BLaER1 treated with 17β-estradiol and CSF1 and Interleukin-3, amounts not matched to agents 10 nM and 100 nM (cell line): ENCODE results near the gene PPM1G.

Experiments used
- H3K27ac ChIP-seq, 11 experiments: shearing (Covaris generic); formaldehyde crosslinking; 2 replicates each; pipeline ENCODE4 v1.8.1; 2022
- H3K27me3 ChIP-seq, 11 experiments: shearing (Covaris generic); formaldehyde crosslinking; 2 replicates each; pipeline ENCODE4 v1.8.1; 2022
- H3K36me3 ChIP-seq, 11 experiments: shearing (Covaris generic); formaldehyde crosslinking; 2 replicates each; pipeline ENCODE4 v1.8.1; 2022
- H3K4me1 ChIP-seq, 10 experiments: shearing (Covaris generic); formaldehyde crosslinking; 2 replicates each; pipeline ENCODE4 v1.8.1; 2022
- H3K4me2 ChIP-seq, 11 experiments: shearing (Covaris generic); formaldehyde crosslinking; 2 replicates each; pipeline ENCODE4 v1.8.1; 2022
- H3K4me3 ChIP-seq, 10 experiments: shearing (Covaris generic); formaldehyde crosslinking; 2 replicates each; pipeline ENCODE4 v1.8.1; 2022
- H3K9ac ChIP-seq, 11 experiments: shearing (Covaris generic); formaldehyde crosslinking; 2 replicates each; pipeline ENCODE4 v1.8.1; 2022
- H3K9me3 ChIP-seq, 11 experiments: shearing (Covaris generic); formaldehyde crosslinking; replicated peaks in 1 of 11; 2 replicates each; pipeline ENCODE4 v1.8.1; 2022
- H4K20me1 ChIP-seq, 11 experiments: shearing (Covaris generic); formaldehyde crosslinking; 2 replicates each; pipeline ENCODE4 v1.8.1; 2022
- Cebpa-rat ChIP-seq, 11 experiments: shearing (Covaris generic); IDR thresholded peaks; 2 replicates each; pipeline ENCODE4 v1.8.1; 2022

Gene PPM1G

DNA sequence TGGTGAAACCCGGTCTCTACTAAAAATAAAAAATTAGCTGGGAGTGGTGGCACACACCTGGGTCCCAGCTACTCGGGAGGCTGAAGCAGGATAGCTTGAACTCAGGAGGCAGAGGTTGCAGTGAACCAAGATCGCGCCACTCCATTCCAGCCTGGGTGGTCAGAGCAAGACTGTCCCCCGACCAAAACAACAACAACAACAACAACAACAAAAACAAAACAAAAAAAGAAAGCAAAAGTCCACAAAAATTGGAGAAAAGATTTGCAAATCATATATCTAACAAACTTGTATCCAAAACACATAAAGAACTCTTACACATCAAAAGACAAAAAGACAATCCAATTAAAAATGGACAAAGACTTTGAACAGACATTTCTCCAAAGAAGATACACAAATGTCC, 10.4 kb downstream of the PPM1G start:
- Histone ChIP-seq H3K9me3 (peaks cover 0 to 11% (median 3%) of the 10 kb centered on the region in 11 experiments; a peak in 9 of 22 replicates), H3K27me3 (no peaks in the 10 kb centered on the region), H4K20me1 (peaks cover 18 to 100% (median 100%) of the 10 kb centered on the region in 11 experiments; a peak in 20 of 22 replicates), H3K27ac (no peak overlapping the region), H3K4me3 (no peak overlapping the region), H3K36me3 (peaks cover 24 to 96% (median 80%) of the 10 kb centered on the region in 11 experiments; a peak in 21 of 22 replicates), H3K4me1 (peaks cover 0 to 12% (median 0%) of the 10 kb centered on the region in 10 experiments; a peak in 5 of 20 replicates), H3K9ac (no peak overlapping the region), H3K4me2 (no peak overlapping the region)
- TF ChIP-seq Cebpa-rat (IDR thresholded peaks at IDR 0.05), result no peak

DNA sequence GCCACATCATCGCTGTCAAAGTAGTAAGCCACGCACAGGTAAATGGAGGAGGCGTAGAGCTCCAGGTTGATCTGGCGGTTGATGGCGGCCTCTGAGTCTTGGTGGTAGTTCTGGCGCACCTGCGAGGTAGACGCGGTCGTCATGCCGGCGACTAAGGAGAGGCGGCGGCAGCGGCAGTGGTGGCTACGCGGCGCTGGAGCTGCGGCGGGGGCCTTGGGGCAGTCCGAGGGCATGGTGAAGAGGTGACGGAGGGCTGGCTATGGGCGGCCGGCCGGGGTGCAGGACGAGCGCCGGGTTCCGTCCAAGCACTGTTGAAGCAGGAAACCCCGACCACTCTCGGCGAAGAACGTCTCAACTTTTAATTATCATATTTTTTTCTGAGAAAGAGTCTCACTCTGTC, 16.2 kb downstream of the PPM1G start:
- H3K4me3 ChIP-seq, result no peak overlapping the region
- H3K27me3 ChIP-seq, result no peaks in the 10 kb centered on the region
- peaks cover 12 to 95% (median 74%) of the 10 kb centered on the region in 11 experiments for H3K36me3 ChIP-seq
- no peak overlapping the region for H3K4me2 ChIP-seq
- TF ChIP-seq Cebpa-rat (IDR thresholded peaks at IDR 0.05), result no peak
- peaks cover 11 to 100% (median 100%) of the 10 kb centered on the region in 11 experiments; a peak in 21 of 22 replicates for H4K20me1 ChIP-seq
- no peaks in the 10 kb centered on the region; a peak in 1 of 20 replicates for H3K4me1 ChIP-seq
- no peak overlapping the region for H3K27ac ChIP-seq
- H3K9ac ChIP-seq, result no peak overlapping the region
- H3K9me3 ChIP-seq, result no peaks in the 10 kb centered on the region

DNA sequence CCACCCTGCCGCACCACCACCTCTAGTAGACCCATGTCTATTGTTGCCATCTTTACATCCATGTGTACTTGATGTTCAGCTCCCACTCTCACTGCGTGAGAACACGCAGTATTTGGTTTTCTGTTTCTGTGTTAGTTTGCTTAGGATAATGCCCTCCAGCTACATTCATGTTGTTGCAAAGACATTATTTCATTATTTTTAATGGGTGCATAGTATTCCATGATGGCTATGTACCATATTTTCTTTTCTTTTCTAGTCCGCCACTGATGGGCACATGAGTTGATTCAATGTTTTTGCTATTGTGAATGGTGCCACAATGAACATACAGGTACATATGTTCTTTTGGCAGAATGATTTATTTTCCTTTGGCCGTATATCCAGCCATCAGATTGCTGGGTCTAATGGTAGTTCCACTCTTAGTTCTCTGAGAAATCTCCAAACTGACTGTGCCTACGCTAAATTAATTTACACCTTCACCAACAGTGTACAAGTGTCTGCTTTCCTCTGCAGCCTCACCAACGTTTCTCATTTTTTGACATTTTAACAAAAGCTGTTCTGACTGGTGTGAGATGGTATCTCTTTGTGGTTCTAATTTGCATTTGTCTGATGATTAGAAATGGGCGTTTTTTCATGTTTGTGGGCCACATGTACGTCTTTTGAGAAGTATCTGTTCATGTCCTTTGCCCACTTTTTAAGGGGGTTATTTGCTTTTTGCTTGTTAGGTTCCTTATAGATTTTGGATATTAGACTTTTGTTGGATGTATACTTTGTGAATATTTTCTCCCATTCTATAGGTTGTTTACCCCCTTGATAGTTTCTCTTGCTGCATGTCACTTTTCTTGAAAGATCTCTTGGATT, 18.3 kb downstream of the PPM1G start:
- H3K27ac ChIP-seq, result no peak overlapping the region
- H3K4me2 ChIP-seq, result no peak overlapping the region
- no peak overlapping the region for H3K9ac ChIP-seq
- no peaks in the 10 kb centered on the region for H3K4me1 ChIP-seq
- H3K36me3 ChIP-seq, result peaks cover 17 to 93% (median 78%) of the 10 kb centered on the region in 11 experiments
- TF ChIP-seq Cebpa-rat (IDR thresholded peaks at IDR 0.05), result no peak
- H3K9me3 ChIP-seq, result no peaks in the 10 kb centered on the region
- peaks cover 0 to 100% (median 90%) of the 10 kb centered on the region in 11 experiments; a peak in 21 of 22 replicates for H4K20me1 ChIP-seq
- H3K27me3 ChIP-seq, result no peaks in the 10 kb centered on the region
- no peak overlapping the region for H3K4me3 ChIP-seq

GRCh38 chr2:27381577-27382181, 27.7 kb downstream of the PPM1G start:
- Histone ChIP-seq H3K9me3 (no peaks in the 10 kb centered on the region), H4K20me1 (peaks cover 8 to 45% (median 23%) of the 10 kb centered on the region in 11 experiments; a peak in 16 of 22 replicates), H3K4me3 (no peak overlapping the region), H3K4me2 (peak overlapping the region in 2 of 11 experiments; percentile 92 to 99; a peak in 3 of 22 replicates), H3K9ac (peak overlapping the region in 4 of 11 experiments; percentile 88 to 93 (median 91); a peak in 4 of 22 replicates), H3K27me3 (no peaks in the 10 kb centered on the region), H3K4me1 (peaks cover 19 to 60% (median 25%) of the 10 kb centered on the region in 10 experiments), H3K36me3 (peaks cover 72 to 88% (median 83%) of the 10 kb centered on the region in 11 experiments), H3K27ac (peak overlapping the region in 5 of 11 experiments; percentile 85 to 94 (median 87); a peak in 9 of 22 replicates)
- TF ChIP-seq Cebpa-rat (IDR thresholded peaks at IDR 0.05), result no peak

GRCh38 chr2:27380626-27381545, 28.5 kb downstream of the PPM1G start, which contains the start of gene ZNF513:
TSS of gene ZNF513 (minus strand) at chr2:27380734. CDS start at chr2:27380526, 208 bp downstream.
- H3K4me1 ChIP-seq, result peaks cover 19 to 60% (median 25%) of the 10 kb centered on the region in 10 experiments
- no peaks in the 10 kb centered on the region for H3K27me3 ChIP-seq
- H3K27ac ChIP-seq, result peak within 1 kb of the TSS; percentile 78 to 96 (median 87)
- H3K9me3 ChIP-seq, result no peaks in the 10 kb centered on the region
- H3K4me3 ChIP-seq, result peak within 1 kb of the TSS; percentile 67 to 85 (median 72)
- H4K20me1 ChIP-seq, result peaks cover 8 to 45% (median 29%) of the 10 kb centered on the region in 11 experiments; a peak in 16 of 22 replicates
- TF ChIP-seq Cebpa-rat (IDR thresholded peaks at IDR 0.05), result no peak
- H3K36me3 ChIP-seq, result peaks cover 74 to 88% (median 83%) of the 10 kb centered on the region in 11 experiments
- peak within 1 kb of the TSS; percentile 89 to 99 (median 93) for H3K4me2 ChIP-seq
- H3K9ac ChIP-seq, result peak within 1 kb of the TSS; percentile 82 to 94 (median 88)

DNA sequence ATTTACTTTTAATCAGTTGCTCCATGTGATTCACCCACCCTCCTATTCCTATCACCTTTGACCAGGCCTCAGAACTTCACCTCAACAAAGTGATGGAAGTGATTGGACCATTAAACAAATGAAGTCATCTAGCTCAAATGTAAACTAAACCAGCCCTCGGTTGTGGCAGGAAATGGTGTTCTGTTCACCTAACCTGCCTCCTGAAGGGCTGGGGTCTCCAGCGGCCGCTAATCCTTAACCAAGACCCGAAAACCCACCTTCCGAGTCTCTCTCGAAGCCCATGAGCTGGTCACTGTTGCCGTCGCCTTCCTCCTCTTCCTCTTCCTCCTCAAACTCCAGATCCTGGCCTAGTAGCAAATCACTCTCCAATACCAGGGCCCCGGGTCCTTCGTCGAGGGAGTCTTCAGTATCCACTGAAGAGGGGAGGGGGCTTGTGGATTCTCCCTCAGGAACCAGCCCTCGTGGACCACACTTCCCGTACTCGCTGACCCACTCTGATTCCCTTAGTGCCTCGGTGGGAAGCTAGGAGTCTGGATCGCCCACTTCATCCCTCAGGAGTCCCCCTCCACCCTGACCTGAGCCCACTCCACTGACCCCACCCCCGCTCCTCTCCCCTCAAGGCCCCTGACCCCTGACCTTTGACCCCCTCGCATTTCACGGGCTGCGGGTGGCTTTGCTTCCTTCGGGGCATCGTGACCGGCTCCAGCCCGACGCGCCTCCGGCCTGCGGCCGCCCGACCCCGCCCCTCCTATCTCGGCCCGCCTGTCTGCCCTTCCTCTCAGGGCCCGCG, 29.4 kb downstream of the PPM1G start:
- no peak for TF ChIP-seq Cebpa-rat (IDR thresholded peaks at IDR 0.05)
- H3K9ac ChIP-seq, result peak overlapping the region; percentile 82 to 94 (median 88)
- peaks cover 8 to 46% (median 35%) of the 10 kb centered on the region in 11 experiments; a peak in 15 of 22 replicates for H4K20me1 ChIP-seq
- H3K36me3 ChIP-seq, result peaks cover 74 to 88% (median 83%) of the 10 kb centered on the region in 11 experiments
- H3K27me3 ChIP-seq, result no peaks in the 10 kb centered on the region
- H3K4me2 ChIP-seq, result peak overlapping the region; percentile 89 to 99 (median 93)
- no peaks in the 10 kb centered on the region for H3K9me3 ChIP-seq
- peak overlapping the region; percentile 78 to 96 (median 87) for H3K27ac ChIP-seq
- peaks cover 19 to 53% (median 25%) of the 10 kb centered on the region in 10 experiments for H3K4me1 ChIP-seq
- peak overlapping the region; percentile 67 to 85 (median 72) for H3K4me3 ChIP-seq

- Histone ChIP-seq H3K27me3 (no peaks in the 10 kb centered on the region), H3K9me3 (no peaks in the 10 kb centered on the region), H4K20me1 (peaks cover 8 to 46% (median 35%) of the 10 kb centered on the region in 11 experiments; a peak in 15 of 22 replicates), H3K27ac (peak overlapping the region; percentile 78 to 96 (median 87)), H3K4me3 (peak overlapping the region; percentile 67 to 85 (median 72)), H3K36me3 (peaks cover 74 to 88% (median 83%) of the 10 kb centered on the region in 11 experiments), H3K4me2 (peak overlapping the region; percentile 89 to 99 (median 93)), H3K4me1 (peaks cover 19 to 52% (median 25%) of the 10 kb centered on the region in 10 experiments), H3K9ac (peak overlapping the region; percentile 82 to 94 (median 88))
- TF ChIP-seq Cebpa-rat (IDR thresholded peaks at IDR 0.05), result no peak
Measured at GRCh38 chr2:27379383-27379835, 30.0 kb downstream of the PPM1G start.
